Tibial artery (tissue), 4 donors: ENCODE results near the gene TRAF3IP3.

ENCODE experiments used
- DNase-seq, 2 donors: peaks; one replicate each; pipeline ENCODE4 v3.0.0-alpha.2; 2019
- H3K27ac ChIP-seq, 2 donors: fragments of 200-600 bp; sonication (generic) in 1 of 2; 1 replicate in 1 of 2; 2 replicates in 1 of 2; pipeline ENCODE4 v1.5.1; 2018 to 2019; ENCODE audit warnings: mild to moderate bottlenecking in 1 of 2
- H3K27me3 ChIP-seq, 2 donors: fragments of 200-600 bp; sonication (generic) in 1 of 2; one replicate each; pipeline versions ENCODE4 v1.5.1 to v1.6.0; 2016 to 2019
- H3K36me3 ChIP-seq, 3 donors: fragments of 200-600 bp; sonication (generic) in 2 of 3; one replicate each; pipeline ENCODE4 v1.5.1; 2016 to 2019; ENCODE audit warnings: mild to moderate bottlenecking in 2 of 3
- H3K4me1 ChIP-seq, 4 donors: fragments of 200-600 bp; sonication (generic) in 2 of 4; 1 replicate in 3 of 4; 2 replicates in 1 of 4; pipeline ENCODE4 v1.5.1; 2016 to 2019
- H3K4me3 ChIP-seq, 2 donors: fragments of 200-600 bp; sonication (generic) in 1 of 2; 1 replicate in 1 of 2; 2 replicates in 1 of 2; pipeline ENCODE4 v1.5.1; 2018 to 2019; ENCODE audit warnings: mild to moderate bottlenecking in 2 of 2
- H3K9me3 ChIP-seq, 3 donors: fragments of 200-600 bp; sonication (generic) in 1 of 3; one replicate each; pipeline ENCODE4 v1.5.1; 2016 to 2019
- CTCF ChIP-seq, 2 experiments: fragments of 200-600 bp in 1 of 2; fragments of 450-650 bp in 1 of 2; IDR thresholded peaks; one replicate each; pipeline ENCODE4 v1.5.1; 2017 to 2019; ENCODE audit warnings: antibody characterized with exemption in 2 of 2, mild to moderate bottlenecking in 1 of 2, moderate library complexity in 1 of 2
- intact Hi-C: fragments of 100-400 bp; cut with DNase I; formaldehyde crosslinking; loops from one replicate; pipeline ENCODE4 v1.15.0; 2023; ENCODE audit warnings: low total_unique reads

Gene TRAF3IP3

GRCh38 chr1:209710847-209711246, 45.0 kb upstream of the TRAF3IP3 start:
- no peak for DNase-seq
- Histone ChIP-seq H3K27ac (no peak overlapping the region), H3K27me3 (peaks cover 0 to 4% of the 10 kb centered on the region in 2 donors), H3K9me3 (no peaks in the 10 kb centered on the region), H3K4me1 (no peaks in the 10 kb centered on the region), H3K4me3 (no peak overlapping the region), H3K36me3 (no peaks in the 10 kb centered on the region)
- TF ChIP-seq CTCF (IDR thresholded peaks at IDR 0.05) = no peak
- intact Hi-C loops = no loop called here

GRCh38 chr1:209714338-209714737, 41.5 kb upstream of the TRAF3IP3 start:
- intact Hi-C loops = no loop called here
- no peak for TF ChIP-seq CTCF (IDR thresholded peaks at IDR 0.05)
- DNase-seq = no peak
- Histone ChIP-seq H3K27ac (no peak overlapping the region), H3K4me3 (no peak overlapping the region), H3K4me1 (no peaks in the 10 kb centered on the region), H3K36me3 (no peaks in the 10 kb centered on the region), H3K9me3 (no peaks in the 10 kb centered on the region), H3K27me3 (no peaks in the 10 kb centered on the region)

GRCh38 chr1:209715314-209715713, 40.5 kb upstream of the TRAF3IP3 start:
- Histone ChIP-seq H3K4me1 (no peaks in the 10 kb centered on the region), H3K27ac (no peak overlapping the region), H3K9me3 (no peaks in the 10 kb centered on the region), H3K4me3 (no peak overlapping the region), H3K36me3 (no peaks in the 10 kb centered on the region), H3K27me3 (no peaks in the 10 kb centered on the region)
- no peak for DNase-seq
- no peak for TF ChIP-seq CTCF (IDR thresholded peaks at IDR 0.05)
- intact Hi-C loops = no loop called here

DNA sequence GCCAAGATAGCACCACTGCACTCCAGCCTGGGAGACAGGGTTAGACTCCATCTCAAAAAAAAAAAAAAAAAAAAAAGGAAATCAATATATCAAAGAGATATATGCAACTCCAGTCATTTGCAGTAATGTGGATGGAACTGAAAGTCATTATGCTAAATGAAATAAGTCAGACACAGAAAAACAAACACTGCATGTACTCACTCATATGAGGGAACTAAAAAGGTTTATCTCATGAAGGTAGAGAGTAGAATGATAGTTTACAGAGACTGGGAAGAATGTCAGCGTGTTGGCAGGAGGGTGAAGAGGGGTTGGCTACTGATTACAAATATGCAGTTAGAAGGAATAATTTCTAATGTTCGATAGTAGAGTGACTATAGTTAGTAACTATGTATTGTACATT, 38.0 kb upstream of the TRAF3IP3 start:
- Histone ChIP-seq H3K4me3 (no peak overlapping the region), H3K4me1 (no peaks in the 10 kb centered on the region), H3K27me3 (no peaks in the 10 kb centered on the region), H3K9me3 (no peaks in the 10 kb centered on the region), H3K36me3 (no peaks in the 10 kb centered on the region), H3K27ac (no peak overlapping the region)
- no peak for DNase-seq
- intact Hi-C loops = no loop called here
- TF ChIP-seq CTCF (IDR thresholded peaks at IDR 0.05) = no peak

GRCh38 chr1:209720326-209720725, 35.5 kb upstream of the TRAF3IP3 start:
- TF ChIP-seq CTCF (IDR thresholded peaks at IDR 0.05) = no peak
- intact Hi-C loops = no loop called here
- no peaks in the 10 kb centered on the region for H3K27me3 ChIP-seq
- no peak overlapping the region for H3K27ac ChIP-seq
- H3K9me3 ChIP-seq = no peaks in the 10 kb centered on the region
- no peak overlapping the region for H3K4me3 ChIP-seq
- no peak for DNase-seq
- H3K4me1 ChIP-seq = no peaks in the 10 kb centered on the region
- H3K36me3 ChIP-seq = no peaks in the 10 kb centered on the region

GRCh38 chr1:209720826-209721225, 35.0 kb upstream of the TRAF3IP3 start:
- intact Hi-C loops = no loop called here
- DNase-seq = no peak
- Histone ChIP-seq H3K27ac (no peak overlapping the region), H3K36me3 (no peaks in the 10 kb centered on the region), H3K4me1 (no peaks in the 10 kb centered on the region), H3K27me3 (no peaks in the 10 kb centered on the region), H3K4me3 (no peak overlapping the region), H3K9me3 (no peaks in the 10 kb centered on the region)
- TF ChIP-seq CTCF (IDR thresholded peaks at IDR 0.05) = no peak
